Astrocyte (in vitro differentiated cells and primary cell): Measurements from ENCODE around the gene RSKR.

Experiments
- EZH2 ChIP-seq: IDR thresholded peaks from 2 replicates; pipeline ENCODE4 v1.6.1; 2012; ENCODE audit warnings: mild to moderate bottlenecking, low read length, inconsistent platforms; ENCODE audit not compliant: insufficient read depth
- TF ChIP-seq, protein P1 (sequence below): IDR thresholded peaks from 2 replicates; pipeline ENCODE4 v1.5.1; 2011; ENCODE audit warnings: low read depth, mild to moderate bottlenecking, inconsistent platforms, low read length, moderate library complexity; ENCODE audit not compliant: insufficient read depth

DNA sequence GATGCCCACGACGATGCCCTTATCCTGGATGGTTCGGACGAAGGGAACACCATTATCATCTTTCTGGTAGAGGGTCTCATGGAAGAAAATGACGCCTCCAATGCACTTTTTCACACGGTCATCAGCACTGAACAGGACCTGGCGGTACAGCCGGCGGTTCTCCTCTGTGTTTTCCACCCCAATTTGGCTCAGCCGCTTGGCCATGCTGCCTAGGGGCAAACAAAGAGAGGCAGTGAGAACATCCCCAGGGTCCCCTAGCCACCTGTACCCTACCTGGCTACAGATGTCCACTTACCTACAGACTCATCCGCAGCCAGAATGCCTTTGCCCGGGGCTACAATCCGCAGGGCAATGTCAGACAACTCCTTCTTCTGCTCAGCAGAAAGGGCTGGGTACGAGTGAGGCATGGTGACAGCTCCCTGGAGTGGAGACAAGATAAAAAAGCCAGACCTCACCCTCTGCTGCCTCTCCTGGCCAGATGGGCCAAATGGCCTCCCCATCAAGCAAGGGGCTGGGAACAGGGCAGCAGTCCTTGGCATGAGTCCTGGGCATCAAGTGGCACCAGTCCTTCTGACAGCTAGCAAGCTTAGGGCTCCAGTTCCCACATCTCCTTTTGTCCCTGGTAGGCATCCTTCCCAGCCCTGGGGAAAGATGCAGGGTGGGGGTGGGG, 38.7 kb downstream of the RSKR start:
- TF ChIP-seq, protein P1, sequence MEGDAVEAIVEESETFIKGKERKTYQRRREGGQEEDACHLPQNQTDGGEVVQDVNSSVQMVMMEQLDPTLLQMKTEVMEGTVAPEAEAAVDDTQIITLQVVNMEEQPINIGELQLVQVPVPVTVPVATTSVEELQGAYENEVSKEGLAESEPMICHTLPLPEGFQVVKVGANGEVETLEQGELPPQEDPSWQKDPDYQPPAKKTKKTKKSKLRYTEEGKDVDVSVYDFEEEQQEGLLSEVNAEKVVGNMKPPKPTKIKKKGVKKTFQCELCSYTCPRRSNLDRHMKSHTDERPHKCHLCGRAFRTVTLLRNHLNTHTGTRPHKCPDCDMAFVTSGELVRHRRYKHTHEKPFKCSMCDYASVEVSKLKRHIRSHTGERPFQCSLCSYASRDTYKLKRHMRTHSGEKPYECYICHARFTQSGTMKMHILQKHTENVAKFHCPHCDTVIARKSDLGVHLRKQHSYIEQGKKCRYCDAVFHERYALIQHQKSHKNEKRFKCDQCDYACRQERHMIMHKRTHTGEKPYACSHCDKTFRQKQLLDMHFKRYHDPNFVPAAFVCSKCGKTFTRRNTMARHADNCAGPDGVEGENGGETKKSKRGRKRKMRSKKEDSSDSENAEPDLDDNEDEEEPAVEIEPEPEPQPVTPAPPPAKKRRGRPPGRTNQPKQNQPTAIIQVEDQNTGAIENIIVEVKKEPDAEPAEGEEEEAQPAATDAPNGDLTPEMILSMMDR: no peak
- no peak for TF ChIP-seq EZH2
